IMR-90 (cell line): Measurements from ENCODE around the gene ANO1. TPM values are rescaled to one million over a fixed set of nuclear protein-coding genes. Genes with fewer than 3 reads are reported as not detected.

Source experiments
- ATAC-seq: fragments of 200-7000 bp; cut with Tn5 transposase; 2 replicates; pipeline ENCODE4 v1.9.1; 2020; ENCODE audit warnings: low read depth, mild to moderate bottlenecking, moderate library complexity
- BruUV-seq: library from RNA; stranded (reverse); fragments of 400-500 nt; replicated peaks from 2 replicates; lab custom pipeline; 2021; lab: Mats Ljungman, UMichigan
- CTCF ChIA-PET: fragments of 300-600 bp; formaldehyde crosslinking; extraction: SDS; loops from one replicate; lab custom pipeline; 2021; ENCODE audit warnings: antibody characterized with exemption; lab: Yijun Ruan, JAX
- POLR2A ChIA-PET: fragments of 300-600 bp; sonication (Branson Sonifier 250); formaldehyde crosslinking; loops from one replicate; lab custom pipeline; 2022; ENCODE audit warnings: antibody characterized with exemption; ENCODE audit not compliant: unreplicated experiment; lab: Charles Lee
- DNase-seq: peaks from one replicate; pipeline ENCODE4 v3.0.0; 2013
- H2AFZ ChIP-seq: replicated peaks from 2 replicates; pipeline ENCODE3; 2013; ENCODE audit warnings: low read length, mild to moderate bottlenecking; ENCODE audit not compliant: poor library complexity
- H2AK5ac ChIP-seq: 2 replicates; pipeline ENCODE4 v1.6.1; 2013; ENCODE audit warnings: low read depth, low read length, inconsistent platforms
- H2AK9ac ChIP-seq: replicated peaks from 2 replicates; pipeline ENCODE3; 2013; ENCODE audit warnings: mild to moderate bottlenecking, low read depth, low read length, moderate library complexity; ENCODE audit not compliant: poor library complexity
- H2BK120ac ChIP-seq: 2 replicates; pipeline ENCODE4 v1.6.1; 2013; ENCODE audit warnings: low read depth, low read length, inconsistent platforms
- H2BK15ac ChIP-seq: 3 replicates; pipeline ENCODE4 v1.6.1; 2013; ENCODE audit warnings: low read depth, low read length, inconsistent platforms
- H2BK20ac ChIP-seq: 2 replicates; pipeline ENCODE4 v1.6.1; 2013; ENCODE audit warnings: low read depth, mild to moderate bottlenecking, inconsistent platforms, low read length, moderate library complexity
- H2BK5ac ChIP-seq: 2 replicates; pipeline ENCODE4 v1.6.1; 2013; ENCODE audit warnings: mild to moderate bottlenecking, low read depth, low read length, inconsistent platforms; ENCODE audit not compliant: poor library complexity, severe bottlenecking
- H3K14ac ChIP-seq: replicated peaks from 2 replicates; pipeline ENCODE4 v1.6.1; 2013; ENCODE audit warnings: low read depth, low read length, inconsistent platforms
- H3K18ac ChIP-seq: 2 replicates; pipeline ENCODE4 v1.6.1; 2013; ENCODE audit warnings: low read depth, low read length, control low read depth
- H3K23ac ChIP-seq: 2 replicates; pipeline ENCODE4 v1.6.1; 2013; ENCODE audit warnings: low read depth, low read length, inconsistent platforms
- H3K27ac ChIP-seq: 2 replicates; pipeline ENCODE4 v1.5.1; 2013; ENCODE audit warnings: mild to moderate bottlenecking, control low read depth, low read length; ENCODE audit not compliant: insufficient read depth
- H3K27me3 ChIP-seq: 2 replicates; pipeline ENCODE4 v1.6.1; 2013; ENCODE audit warnings: low read length; ENCODE audit not compliant: control insufficient read depth, insufficient read depth
- H3K36me3 ChIP-seq: 2 replicates; pipeline ENCODE4 v1.6.1; 2013; ENCODE audit warnings: low read length, mixed read lengths; ENCODE audit not compliant: control insufficient read depth, insufficient read depth
- H3K4ac ChIP-seq: 2 replicates; pipeline ENCODE4 v1.6.1; 2013; ENCODE audit warnings: low read depth, low read length, inconsistent platforms
- H3K4me1 ChIP-seq: 2 replicates; pipeline ENCODE4 v1.6.1; 2013; ENCODE audit warnings: low read length, mixed read lengths; ENCODE audit not compliant: control insufficient read depth, insufficient read depth
- H3K4me2 ChIP-seq: 2 replicates; pipeline ENCODE4 v1.6.1; 2013; ENCODE audit warnings: low read depth, mild to moderate bottlenecking, control low read depth, low read length, moderate library complexity
- H3K4me3 ChIP-seq: 2 replicates; pipeline ENCODE4 v1.5.1; 2013; ENCODE audit warnings: low read depth, mild to moderate bottlenecking, control low read depth, low read length, moderate library complexity; ENCODE audit not compliant: insufficient read depth
- H3K56ac ChIP-seq: 2 replicates; pipeline ENCODE4 v1.6.1; 2013; ENCODE audit warnings: low read length, inconsistent platforms; ENCODE audit not compliant: insufficient read depth; ENCODE audit errors: extremely low read depth
- H3K79me1 ChIP-seq, 2 experiments: 2 replicates each; pipeline ENCODE4 v1.6.1; 2013; ENCODE audit warnings: low read length in 2 of 2, inconsistent platforms in 1 of 2, low read depth in 1 of 2
- H3K9ac ChIP-seq: 2 replicates; pipeline ENCODE4 v1.6.1; 2013; ENCODE audit warnings: low read depth, low read length, control low read depth
- H3K9me1 ChIP-seq: 2 replicates; pipeline ENCODE4 v1.6.1; 2013; ENCODE audit warnings: low read length, inconsistent platforms; ENCODE audit not compliant: insufficient read depth
- H3K9me3 ChIP-seq: 2 replicates; pipeline ENCODE4 v1.6.1; 2013; ENCODE audit warnings: low read length; ENCODE audit not compliant: control insufficient read depth, insufficient read depth
- H4K20me1 ChIP-seq: 2 replicates; pipeline ENCODE4 v1.6.1; 2013; ENCODE audit warnings: low read length, inconsistent platforms; ENCODE audit not compliant: insufficient read depth
- H4K5ac ChIP-seq: 2 replicates; pipeline ENCODE4 v1.6.1; 2013; ENCODE audit warnings: mild to moderate bottlenecking, low read depth, low read length, control low read depth
- H4K8ac ChIP-seq, 2 experiments: 2 replicates each; pipeline ENCODE4 v1.6.1; 2013; ENCODE audit warnings: low read depth in 2 of 2, low read length in 2 of 2, control low read depth in 1 of 2, inconsistent platforms in 1 of 2
- H4K91ac ChIP-seq: 2 replicates; pipeline ENCODE4 v1.6.1; 2013; ENCODE audit warnings: low read depth, low read length, inconsistent platforms; ENCODE audit not compliant: insufficient read depth
- BHLHE40 ChIP-seq: fragments of 150-350 bp; IDR thresholded peaks from 2 replicates; pipeline ENCODE4 v1.6.1; 2016; ENCODE audit warnings: mild to moderate bottlenecking, low read depth, low read length
- CTCF ChIP-seq: conservative IDR thresholded peaks from 2 replicates; pipeline ENCODE4 v1.5.1; 2012; ENCODE audit warnings: mild to moderate bottlenecking, low read depth, low read length, improper control_type of control experiment
- MXI1 ChIP-seq: IDR thresholded peaks from 2 replicates; pipeline ENCODE4 v1.6.1; 2012; ENCODE audit warnings: low read depth, mild to moderate bottlenecking, low read length, moderate library complexity, borderline replicate concordance
- SMC3 ChIP-seq: fragments of 150-350 bp; IDR thresholded peaks from 2 replicates; pipeline ENCODE4 v1.6.1; 2016; ENCODE audit warnings: low read depth, mild to moderate bottlenecking, antibody characterized with exemption, low read length, moderate library complexity
- WGBS, 2 experiments: methylation state at CpG; one replicate each; pipeline versions ENCODE4 v1.1.5 to v1.1.7; 2013; ENCODE audit warnings: missing lambda C conversion rate in 2 of 2; ENCODE audit not compliant: insufficient read length in 1 of 2; ENCODE audit errors: extremely low coverage in 2 of 2; 5-methylcytosine and 5-hydroxymethylcytosine counted together
- dilution Hi-C: fragments of 300-500 bp; cut with HindIII; formaldehyde crosslinking; loops from one replicate; pipeline ENCODE4 v1.14.3; 2018; ENCODE audit warnings: low sequenced_read_pairs; ENCODE audit not compliant: unreplicated experiment
- in situ Hi-C: fragments of 300-500 bp; cut with MboI; formaldehyde crosslinking; loops from 3 replicates; pipeline ENCODE4 v1.14.3; 2019; ENCODE audit warnings: low sequenced_read_pairs, inconsistent platforms, mixed read lengths
- intact Hi-C: fragments of 100-400 bp; cut with micrococcal nuclease; formaldehyde crosslinking; loops from 2 replicates; pipeline ENCODE4 v1.10.0; 2022
- polyA plus RNA-seq, 3 experiments: library from polyadenylated mRNA; depleted of rRNA; stranded (reverse); fragments of >200 nt; gene quantifications; 2 replicates each; pipeline ENCODE4 v1.2.3, GENCODE V29; 2012; ENCODE audit warnings: low replicate concordance in 1 of 3
- total RNA-seq: library from RNA; depleted of rRNA; stranded (reverse); fragments of >200 nt; gene quantifications from 2 replicates; pipeline ENCODE4 v1.2.3, GENCODE V29; 2012
- TF ChIP-seq, protein P1 (sequence below): fragments of 150-350 bp; IDR thresholded peaks from 2 replicates; pipeline ENCODE4 v1.6.1; 2016; ENCODE audit warnings: low read depth, mild to moderate bottlenecking, low read length, moderate library complexity, borderline replicate concordance

The ANO1 gene
- total and polyA plus RNA-seq, 2 of the 4 experiments (the other 2 are of a cell fraction), result 4.1 to 10.7 TPM

- Histone ChIP-seq H3K27me3 (no peaks in the 10 kb centered on the region), H3K9me1 (no peaks in the 10 kb centered on the region), H2AK5ac (no peak overlapping the region), H3K56ac (no peak overlapping the region), H3K9me3 (no peaks in the 10 kb centered on the region), H3K4ac (no peak overlapping the region), H3K79me1 (no peaks in the 10 kb centered on the region), H3K23ac (no peak overlapping the region), H3K27ac (no peak overlapping the region), H2AK9ac (peak overlapping the region; percentile 24), H4K20me1 (no peaks in the 10 kb centered on the region), H3K18ac (no peak overlapping the region), H2BK15ac (no peak overlapping the region), H2BK20ac (no peak overlapping the region), H2AFZ (no peak overlapping the region), H4K8ac (no peak overlapping the region), H2BK120ac (no peak overlapping the region), H3K36me3 (peaks cover under 1% of the 10 kb centered on the region; the same call in 1 of the 2 replicates), H3K4me1 (peaks cover 2% of the 10 kb centered on the region; the same call in 1 of the 2 replicates), H4K5ac (no peak overlapping the region), H3K14ac (no peak overlapping the region), H4K91ac (no peak overlapping the region), H3K9ac (no peak overlapping the region), H2BK5ac (no peak overlapping the region), H3K4me2 (no peak overlapping the region), H3K4me3 (no peak overlapping the region)
- no TSS peak for BruUV-seq
- ChIA-PET POLR2A (no interaction called here), CTCF (no interaction called here)
- dilution Hi-C loops, result loop anchor here (25.0 kb wide), 1 partner anchor 247 kb away; no protein-coding TSS in a partner anchor
- DNase-seq, result no peak
- in situ Hi-C loops, result no loop called here
- 97% methylated on average over 5 of the region's 14 CpGs; no CpG with 5 or more reads in 1 of the 2 experiments for WGBS, 2 experiments
- no peak for TF ChIP-seq MXI1
- no peak for TF ChIP-seq SMC3
- TF ChIP-seq, protein P1, sequence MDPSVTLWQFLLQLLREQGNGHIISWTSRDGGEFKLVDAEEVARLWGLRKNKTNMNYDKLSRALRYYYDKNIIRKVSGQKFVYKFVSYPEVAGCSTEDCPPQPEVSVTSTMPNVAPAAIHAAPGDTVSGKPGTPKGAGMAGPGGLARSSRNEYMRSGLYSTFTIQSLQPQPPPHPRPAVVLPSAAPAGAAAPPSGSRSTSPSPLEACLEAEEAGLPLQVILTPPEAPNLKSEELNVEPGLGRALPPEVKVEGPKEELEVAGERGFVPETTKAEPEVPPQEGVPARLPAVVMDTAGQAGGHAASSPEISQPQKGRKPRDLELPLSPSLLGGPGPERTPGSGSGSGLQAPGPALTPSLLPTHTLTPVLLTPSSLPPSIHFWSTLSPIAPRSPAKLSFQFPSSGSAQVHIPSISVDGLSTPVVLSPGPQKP, result no peak
- TF ChIP-seq CTCF, result no peak
- TF ChIP-seq BHLHE40, result no peak
- no peak for ATAC-seq
- intact Hi-C loops, result no loop called here
Observed at GRCh38 chr11:70158757-70159389, 80.8 kb downstream of the ANO1 start.
